ENCODE results near the gene ATRN.

ATRN gene

DNA sequence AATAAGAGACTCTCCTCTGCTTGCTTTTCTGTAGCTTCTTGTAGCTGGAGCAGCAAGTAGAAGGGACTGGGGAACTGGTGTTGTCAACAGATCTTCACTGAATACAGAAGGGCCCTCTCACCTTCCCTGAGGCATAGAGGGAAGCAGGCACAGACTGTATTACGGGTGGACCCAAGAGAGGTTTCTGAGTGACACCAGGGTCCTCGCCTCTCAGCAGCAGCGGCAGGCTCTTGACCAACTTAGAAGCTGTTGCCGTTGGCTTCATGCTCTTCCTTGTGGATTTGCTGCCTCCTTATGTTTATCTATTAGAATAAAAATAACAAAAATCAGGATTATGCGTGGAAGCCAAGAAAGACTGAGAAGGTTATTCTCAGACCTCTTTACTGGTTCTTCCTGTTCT lies 160.7 kb downstream of the ATRN start:
- DNase-seq = no peak

DNA sequence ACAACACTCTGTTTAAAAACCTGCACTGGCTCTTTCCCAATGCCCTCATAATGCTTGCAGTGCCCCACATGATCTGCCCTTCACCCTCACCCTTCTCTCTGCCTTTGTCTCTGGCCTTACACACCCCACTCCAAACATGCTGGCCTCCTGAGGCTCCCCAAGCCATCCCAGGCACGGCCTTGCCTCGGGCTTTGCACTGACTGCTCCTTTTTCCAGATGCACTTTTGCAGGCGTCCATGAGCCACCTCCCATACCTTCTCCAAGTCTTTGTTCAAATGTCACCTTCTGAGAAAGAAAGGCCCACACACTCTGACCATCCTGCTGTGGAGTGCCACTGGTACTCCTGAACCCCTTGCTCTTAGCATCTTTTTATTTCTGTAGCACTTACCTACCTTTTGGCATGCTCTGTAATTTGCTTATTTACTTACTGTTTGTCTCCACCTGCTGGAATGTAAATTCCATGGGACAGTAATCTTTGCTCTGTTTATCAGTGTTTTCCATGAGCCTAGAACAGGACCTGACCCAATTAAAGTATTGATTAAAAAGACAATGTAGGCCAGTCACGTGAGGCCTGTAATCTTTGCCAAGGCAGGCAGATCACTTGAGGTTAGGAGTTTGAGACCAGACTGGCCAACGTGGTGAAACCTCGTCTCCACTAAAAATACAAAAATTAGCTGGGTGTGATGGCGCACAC lies 161.6 kb downstream of the ATRN start:
- DNase-seq = no peak

DNA sequence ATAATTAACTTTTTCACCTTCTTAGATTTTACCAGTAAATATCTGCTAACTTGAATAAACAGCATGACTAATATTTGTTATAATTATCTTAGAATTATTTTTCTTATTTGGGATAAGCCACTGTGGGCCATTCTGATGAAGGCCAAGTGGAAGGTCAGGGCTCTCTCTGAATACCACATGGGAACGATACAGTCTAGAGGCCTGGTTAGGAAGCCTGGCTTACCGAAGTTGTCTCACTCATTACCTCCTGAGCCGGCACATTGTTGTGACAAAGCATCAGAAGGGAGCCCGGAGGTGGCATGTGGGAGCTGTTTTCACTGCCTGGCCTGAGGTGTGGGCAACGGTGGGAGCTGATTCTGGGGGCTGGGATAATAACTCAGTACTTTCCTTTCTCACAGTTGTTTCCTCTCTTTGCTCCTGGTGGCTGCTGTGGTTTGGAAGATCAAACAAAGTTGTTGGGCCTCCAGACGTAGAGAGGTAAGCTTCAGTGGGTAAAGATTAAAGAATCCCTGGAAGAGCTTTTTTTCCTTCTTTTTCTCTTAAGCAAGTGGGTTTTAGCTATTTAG lies 163.2 kb downstream of the ATRN start:
- DNase-seq = no peak

DNA sequence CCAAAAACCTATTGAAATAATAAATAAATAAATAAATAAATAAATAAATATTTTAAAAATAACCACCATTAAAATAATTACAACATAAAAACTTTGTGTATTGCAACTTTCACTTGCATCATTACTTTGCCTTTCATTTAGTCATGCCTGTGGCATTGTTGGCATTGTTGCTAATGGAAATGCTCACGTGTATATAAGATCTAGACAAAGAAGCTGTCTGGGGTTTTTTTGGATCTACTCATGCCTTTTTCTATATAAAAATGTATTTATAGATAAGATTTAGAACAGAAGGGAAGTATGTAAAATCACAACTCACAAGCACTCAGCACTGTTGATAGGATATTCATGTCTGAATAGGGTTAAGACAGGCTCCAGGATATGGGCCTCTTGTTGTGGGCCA lies 164.5 kb downstream of the ATRN start:
- no peak for DNase-seq

DNA sequence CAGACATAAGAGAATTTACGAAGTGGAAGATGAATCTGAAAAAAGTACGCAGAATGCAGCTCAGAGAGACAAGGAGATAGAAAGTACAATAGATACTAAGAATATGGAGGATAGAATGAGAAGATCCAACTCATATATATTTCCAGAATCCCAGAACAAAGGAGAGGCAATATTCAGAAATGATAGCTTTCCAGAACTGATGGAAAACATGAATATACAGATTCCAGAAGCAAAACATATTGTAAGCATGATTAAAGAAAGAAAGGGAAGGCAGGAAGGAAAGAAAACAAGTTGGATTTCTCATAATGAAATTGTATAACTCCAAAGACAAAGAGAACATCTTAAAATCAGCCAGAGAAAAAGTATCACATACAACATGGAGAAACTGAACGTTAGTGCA lies 169.4 kb downstream of the ATRN start:
- no peak for DNase-seq

DNA sequence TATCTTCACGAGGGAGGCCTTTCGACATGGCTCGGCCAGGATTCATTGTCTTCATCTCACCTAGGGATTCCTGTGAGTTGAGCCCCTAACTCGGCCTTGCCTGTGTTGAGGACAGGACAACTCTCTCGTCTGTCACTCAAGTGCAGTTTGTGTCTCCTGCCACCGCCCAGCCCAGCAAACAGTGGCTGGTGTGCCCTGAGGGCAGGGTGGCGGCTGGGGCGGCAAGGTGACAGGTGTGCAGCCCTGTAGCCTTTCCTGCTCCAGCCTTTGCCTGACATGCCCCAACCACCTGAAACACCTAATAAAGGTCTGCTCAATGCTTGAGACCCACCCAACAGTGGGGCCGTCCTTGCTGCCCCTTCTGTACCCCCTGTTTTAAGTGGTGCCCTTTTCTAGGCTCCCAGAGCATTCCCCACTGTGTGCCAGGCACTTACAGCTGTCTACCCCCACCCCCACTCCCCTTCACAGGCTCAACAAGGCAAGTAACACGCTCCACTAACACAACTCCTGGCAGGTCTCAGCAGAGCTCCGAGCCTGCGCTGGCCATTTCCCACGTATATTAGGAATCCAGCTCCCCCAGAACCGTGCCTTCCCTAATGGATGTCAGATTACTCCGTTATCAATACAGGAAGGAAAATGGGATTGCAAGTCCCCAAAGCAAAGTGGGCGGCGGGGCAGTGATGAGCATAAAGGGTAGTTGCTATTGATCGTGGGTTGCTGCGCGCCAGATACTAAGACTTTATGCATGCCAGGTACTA lies 174.7 kb downstream of the ATRN start:
- DNase-seq = no peak

DNA sequence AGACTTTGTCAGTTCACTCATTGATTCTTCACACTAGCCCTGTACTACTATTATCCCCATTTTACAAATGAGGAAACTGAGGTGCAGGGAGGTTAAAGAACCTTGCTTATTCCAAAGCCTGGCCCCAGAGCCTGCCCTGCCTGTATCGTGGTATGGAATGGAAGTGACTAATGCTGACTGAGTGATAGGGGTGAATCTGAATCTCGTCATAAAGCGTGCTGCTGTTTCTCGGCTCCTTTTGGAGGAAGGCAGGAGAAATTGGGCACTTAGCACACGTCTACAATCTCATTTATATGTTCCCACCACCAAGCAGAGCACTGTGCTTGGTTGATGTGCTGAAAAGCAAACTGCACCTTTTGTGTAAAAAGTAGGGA lies 175.2 kb downstream of the ATRN start:
- no peak for DNase-seq

DNA sequence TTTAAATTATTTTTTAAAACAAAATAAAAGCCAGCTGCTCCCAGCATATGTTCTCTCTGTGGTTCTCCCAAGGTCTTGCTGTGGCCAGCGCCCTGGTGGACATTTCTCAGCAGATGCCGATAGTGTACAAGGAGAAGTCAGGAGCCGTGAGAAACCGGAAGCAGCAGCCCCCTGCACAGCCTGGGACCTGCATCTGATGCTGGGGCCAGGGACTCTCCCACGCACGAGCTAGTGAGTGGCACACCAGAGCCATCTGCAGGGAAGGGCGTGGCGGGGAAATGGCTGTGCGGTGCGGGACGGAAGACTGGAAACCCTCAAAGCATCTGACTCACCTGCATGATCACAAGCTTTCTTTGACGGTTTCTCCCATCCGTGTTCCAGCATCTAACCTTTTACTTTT lies 175.8 kb downstream of the ATRN start:
- DNase-seq = no peak

DNA sequence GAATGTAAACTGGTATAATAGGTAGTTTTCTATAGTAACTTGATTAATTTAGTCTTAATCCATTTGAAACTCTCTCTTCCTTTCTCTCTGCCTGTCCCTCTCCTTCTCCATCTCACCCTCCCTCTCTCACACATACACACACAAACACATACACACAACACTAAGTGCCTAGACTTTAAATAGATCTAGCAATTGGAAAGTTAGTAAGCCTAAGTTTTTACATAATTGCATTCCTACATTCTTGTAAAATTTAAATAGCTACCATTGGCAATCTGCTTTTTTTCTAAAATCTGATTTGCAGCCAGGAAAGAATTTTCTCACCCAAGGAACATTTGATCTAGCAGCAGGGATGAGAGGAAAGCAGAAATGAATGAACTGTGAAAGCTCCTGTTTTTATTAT lies 176.7 kb downstream of the ATRN start:
- no peak for DNase-seq

DNA sequence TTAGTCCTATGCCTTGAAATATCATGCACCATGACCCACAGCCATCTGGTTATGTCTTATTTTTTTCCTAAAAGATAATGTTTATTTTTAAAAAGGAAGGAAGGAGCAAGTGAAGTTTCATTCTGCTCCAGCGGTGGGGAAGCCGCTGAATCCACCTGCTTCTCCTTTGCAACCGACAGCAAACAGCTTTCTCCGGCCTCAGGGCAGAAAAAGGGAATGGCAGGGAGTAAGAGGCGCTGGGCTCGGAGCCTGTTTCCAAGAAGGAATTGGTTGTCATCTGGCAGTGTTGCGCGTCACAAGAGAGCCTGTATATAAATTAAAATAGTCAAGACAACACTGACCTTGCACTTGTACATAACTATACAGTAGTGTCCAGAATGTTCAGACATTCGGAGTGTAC lies 178.1 kb downstream of the ATRN start:
- no peak for DNase-seq

DNA sequence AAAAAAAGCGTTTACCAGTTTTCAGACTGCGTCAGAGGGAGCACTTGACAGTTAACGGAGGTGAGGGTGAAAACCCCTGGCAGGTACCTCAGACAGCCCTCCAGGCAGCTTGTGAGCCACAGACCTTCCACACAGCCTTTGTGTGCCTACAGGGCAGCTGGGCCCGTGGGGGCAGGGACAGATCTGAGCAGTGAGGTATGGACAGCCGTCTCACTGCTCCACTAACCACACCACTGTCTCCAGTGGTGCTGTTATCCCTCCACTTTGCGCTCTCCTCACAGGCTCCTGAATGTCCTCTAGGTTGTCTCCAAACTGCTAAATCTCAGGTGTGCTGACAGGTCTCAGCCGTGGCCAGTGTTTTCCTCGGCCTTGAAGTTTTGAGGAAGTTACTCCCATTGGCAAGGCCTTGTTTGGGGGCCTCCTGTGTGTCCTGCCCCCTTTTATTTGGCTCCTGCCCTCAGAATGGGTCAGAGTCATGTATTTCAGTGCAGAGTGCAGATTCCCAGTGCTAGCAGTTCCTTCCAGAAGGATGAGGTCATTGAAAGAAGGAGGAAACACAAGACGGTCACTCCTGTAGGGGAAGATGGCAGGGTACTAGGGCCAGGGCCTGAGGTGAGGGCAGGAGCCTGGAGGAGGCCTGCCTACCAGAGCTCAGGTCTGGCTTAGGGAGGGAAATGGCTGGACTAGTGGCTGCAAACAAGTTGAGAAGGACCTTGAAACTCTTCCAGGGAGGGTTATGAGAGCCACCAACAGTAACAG lies 180.6 kb downstream of the ATRN start:
- no peak for DNase-seq

DNA sequence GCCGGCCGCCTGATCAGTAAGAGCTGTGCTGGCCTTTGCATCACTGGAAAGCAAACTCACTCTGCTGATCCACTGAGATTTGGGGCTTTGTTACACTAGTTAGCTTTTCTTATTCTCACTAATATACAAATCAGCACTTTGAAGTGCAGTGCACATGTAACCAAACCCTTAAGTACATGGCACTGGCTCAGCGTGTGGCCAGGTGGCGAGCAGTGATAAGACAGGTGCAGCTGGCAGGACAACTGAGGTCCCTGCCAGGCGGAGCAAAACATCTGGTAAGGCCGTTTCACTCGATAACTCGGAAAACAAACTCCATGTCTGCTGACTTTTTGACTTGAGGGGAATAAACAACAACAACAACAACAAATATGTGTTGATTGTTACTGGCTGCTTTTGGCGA lies 181.4 kb downstream of the ATRN start:
- no peak for DNase-seq

DNA sequence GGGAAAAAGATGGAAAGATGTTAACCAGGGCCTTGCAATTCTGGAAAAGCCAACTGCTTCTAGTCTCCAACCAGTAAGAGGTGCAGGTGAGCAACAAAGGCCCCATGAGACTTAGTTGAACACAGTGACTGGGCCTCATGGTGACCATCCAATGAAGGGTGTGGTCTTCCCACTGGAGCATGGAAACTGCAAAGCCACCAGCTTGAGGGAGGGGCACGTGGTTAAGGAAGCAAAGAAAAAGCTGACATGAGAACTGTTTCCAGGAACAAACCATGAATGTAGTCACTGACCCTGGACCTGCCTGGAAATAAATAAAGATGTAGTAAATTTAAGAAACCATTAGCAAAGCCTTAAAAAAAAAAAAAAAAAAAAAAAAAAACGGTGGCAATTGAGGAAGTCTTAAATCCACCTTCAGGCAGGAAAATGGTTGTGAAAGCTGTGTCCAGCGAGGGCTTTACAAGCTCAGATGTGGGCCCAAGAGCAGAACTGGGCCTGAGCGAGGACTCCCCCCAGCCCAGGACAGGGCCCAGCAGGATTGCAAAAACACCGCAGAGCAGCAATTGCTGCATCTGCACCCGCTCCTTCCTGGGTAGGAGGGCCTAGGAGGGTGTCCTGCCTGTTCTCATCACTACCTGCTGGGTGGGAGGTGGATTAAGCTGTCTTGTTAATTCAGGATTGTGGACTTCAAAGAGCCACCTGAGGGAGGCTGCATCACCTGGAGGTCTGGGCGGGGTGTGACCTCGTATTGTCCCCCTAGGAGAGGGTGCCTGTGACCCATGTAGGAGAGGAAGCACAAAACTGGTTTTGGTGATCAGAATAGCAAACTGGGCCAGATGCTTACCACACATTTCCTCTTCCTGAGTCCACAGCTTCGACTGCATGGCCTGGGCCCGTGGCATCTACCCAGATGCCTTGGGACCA lies 182.1 kb downstream of the ATRN start:
- DNase-seq = no peak

DNA sequence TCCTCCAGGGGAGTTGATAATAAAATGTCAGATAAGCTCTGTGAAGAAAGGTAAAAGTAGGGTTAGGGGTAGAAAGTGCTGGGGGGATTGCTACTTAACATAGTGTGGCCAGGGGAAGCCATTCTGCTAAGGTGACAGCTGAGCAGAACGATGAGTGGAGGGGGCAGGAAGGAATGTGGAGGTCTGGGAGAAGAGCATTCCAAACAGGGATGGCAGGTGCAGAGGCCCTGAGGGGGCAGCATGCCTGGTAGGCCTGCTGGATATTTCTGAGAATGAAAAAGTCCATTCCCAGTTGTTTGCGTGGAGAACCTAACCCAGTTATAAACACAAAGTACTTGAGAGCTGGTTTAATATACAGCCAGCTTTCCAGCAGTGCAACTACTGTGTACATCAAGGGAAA lies 183.1 kb downstream of the ATRN start:
- DNase-seq = no peak

DNA sequence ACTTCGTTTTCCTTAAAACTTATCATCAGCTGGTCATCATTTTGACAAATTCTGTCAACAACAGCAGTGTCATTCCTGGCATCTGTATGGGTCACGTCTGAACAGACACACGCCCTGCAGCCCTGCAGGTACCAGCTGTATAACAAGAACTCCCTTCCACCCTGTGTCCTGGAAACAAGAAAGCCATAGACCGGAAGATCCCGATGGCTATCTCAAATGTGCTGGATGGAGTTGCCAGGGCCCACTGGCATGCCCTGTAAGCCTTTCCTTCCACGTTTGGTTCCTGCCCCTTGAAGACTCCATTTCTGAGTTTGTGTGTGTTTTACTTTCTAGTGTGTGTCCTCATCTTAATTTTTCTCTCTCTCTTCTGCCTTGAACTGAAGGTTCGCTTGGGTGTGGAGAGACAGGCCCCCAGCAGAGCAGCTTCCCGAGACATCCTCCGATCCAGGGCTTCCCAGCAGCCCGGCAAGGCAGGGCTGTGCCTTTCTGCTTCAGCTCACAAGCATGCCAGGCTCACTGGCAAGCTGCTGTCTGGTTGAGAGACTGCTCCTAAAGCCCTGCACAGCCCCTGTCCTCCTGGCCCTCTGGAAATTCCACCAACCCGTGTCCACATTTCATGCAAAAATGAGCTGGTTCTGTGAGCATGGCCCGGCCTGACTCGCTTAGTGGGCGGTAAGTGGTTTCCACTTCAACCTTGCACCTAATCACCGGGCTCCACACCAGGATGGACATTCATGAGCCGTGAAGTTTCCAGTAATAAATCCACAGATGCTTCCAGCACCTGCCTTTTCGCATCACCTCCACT lies 183.7 kb downstream of the ATRN start:
- no peak for DNase-seq

DNA sequence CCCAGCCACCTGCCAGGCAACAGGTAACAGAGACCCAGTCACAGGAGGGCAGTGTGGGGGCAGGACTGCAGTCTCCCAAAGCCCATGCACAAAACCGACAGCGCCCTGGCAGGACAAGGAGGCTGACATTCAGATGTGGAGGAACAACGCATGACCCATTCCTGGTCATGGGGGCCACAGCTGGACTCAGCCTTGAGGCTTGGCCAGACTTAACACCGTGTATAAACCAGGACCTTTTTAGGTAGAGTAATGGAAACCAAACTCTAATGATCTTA lies 184.2 kb downstream of the ATRN start:
- DNase-seq = no peak

DNA sequence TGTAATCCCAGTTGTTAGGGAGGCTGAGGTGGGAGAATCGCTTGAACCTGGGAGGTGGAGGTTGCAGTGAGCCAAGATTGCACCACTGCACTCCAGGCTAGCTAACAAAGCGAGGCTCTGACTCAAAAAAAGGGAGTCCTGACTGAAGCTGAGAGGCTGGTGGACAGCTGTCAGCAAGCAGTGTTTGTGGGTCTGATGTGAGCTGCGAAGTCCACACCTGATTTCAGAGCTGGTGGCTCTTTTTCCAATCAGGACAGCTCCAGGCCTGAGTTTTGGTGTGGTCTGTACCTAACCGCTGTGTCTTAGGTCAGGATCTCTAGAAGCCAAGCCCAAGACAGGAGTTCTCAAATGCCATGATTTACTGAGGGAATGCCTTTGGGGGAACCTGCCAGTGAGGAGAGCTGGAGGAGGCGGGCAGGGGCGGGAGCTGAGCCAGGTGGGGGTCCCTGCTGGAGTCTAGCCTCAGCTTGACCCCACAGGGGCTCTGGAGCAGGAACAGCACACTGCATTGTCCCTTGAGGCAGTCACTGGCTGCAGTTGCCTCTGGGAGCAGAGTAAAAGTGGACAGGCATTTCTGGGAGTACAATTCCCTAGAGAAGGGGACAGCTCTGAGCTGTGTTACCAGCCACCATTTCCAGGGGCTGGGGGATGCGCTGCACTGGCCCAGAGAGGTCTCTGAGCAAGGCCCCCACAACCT lies 187.3 kb downstream of the ATRN start:
- DNase-seq = no peak

DNA sequence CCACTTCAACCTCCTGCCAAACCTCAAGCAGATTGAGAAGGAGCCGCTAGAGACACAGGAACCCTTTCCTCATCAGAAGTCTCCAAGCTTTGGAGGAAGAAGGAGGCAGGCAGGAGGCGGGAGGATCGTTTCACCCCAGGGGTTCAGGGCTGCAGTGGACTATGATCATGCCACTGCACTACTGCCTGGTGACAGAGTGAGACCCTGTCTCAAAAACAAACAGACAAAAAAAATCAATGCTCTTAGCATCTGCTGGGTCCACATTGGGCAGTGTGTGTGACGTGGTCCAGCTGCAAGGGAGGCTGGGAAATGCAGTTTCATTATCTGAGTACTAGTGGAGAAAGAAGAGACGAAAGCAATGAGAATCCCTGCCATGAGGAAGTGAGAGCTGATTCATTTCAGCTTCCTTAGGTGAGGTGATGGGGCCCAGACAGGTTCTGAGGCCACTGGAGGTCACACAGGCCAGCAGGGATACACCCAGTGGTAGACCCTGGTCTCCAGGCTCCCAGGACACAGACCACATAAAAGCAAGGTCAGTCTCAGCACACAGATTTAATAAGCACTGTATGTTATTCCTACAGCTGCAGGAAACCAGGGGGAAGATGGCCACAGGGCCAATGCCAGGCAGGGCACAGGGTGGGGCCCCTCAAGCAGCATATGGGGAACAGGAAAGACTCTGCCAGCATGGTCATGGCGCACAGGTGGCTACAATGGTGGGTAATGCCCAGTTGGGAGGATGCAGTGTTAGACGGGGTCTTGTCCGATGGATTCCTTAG lies 188.1 kb downstream of the ATRN start:
- no peak for DNase-seq

DNA sequence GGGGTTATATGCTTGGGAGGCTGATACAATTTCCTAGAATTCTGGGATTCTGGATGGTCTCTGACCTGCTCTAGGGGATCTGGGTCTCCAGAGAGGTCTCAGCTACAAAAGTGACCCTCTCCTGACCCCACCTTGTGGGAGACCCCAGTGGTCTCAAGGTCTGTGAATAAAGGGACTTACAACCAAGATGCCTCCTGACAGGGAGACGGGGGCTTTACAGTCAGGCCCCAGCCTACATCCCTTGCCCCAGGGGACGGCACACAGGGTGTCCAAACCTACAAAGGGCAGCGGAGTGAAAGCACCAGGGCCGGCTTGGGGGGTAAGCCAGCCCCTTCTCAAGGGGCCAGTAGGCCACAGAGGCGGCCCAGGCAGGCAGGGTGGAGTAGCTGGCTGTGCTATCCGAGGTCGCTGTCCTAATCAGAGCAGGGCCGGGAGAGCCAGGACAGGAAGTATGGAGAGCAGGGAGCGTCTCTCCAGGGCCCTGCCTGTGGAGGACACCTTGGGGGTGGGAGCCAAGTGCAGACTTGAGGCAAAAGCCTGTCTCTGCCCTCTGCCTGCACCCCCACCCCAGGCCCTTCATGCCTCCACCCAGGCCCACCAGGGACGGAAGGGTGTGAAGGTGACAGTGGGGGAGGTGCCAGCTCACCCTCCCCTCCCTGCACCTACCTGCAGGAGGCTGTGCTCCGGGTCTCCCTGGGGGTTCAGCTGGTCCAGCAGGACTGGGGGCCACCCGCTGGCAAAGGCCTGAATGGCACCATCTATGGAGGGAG lies 188.9 kb downstream of the ATRN start:
- no peak for DNase-seq

Data from amniotic stem cell (primary cell).